CD4-positive, alpha-beta T cell treated with Interleukin-4 for 1 hour (primary cell): ENCODE data around the gene GTF3C6.
"Not testable (repeated sequence)": the region's sequence is repeated elsewhere in the genome, so short reads cannot be mapped to it uniquely, and the experiment has no call there.

Source experiments
- DNase-seq, 2 donors: peaks; one replicate each; pipeline ENCODE4 v3.0.0-alpha.2; 2020 to 2022

The GTF3C6 gene, protein sequence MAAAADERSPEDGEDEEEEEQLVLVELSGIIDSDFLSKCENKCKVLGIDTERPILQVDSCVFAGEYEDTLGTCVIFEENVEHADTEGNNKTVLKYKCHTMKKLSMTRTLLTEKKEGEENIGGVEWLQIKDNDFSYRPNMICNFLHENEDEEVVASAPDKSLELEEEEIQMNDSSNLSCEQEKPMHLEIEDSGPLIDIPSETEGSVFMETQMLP

DNA sequence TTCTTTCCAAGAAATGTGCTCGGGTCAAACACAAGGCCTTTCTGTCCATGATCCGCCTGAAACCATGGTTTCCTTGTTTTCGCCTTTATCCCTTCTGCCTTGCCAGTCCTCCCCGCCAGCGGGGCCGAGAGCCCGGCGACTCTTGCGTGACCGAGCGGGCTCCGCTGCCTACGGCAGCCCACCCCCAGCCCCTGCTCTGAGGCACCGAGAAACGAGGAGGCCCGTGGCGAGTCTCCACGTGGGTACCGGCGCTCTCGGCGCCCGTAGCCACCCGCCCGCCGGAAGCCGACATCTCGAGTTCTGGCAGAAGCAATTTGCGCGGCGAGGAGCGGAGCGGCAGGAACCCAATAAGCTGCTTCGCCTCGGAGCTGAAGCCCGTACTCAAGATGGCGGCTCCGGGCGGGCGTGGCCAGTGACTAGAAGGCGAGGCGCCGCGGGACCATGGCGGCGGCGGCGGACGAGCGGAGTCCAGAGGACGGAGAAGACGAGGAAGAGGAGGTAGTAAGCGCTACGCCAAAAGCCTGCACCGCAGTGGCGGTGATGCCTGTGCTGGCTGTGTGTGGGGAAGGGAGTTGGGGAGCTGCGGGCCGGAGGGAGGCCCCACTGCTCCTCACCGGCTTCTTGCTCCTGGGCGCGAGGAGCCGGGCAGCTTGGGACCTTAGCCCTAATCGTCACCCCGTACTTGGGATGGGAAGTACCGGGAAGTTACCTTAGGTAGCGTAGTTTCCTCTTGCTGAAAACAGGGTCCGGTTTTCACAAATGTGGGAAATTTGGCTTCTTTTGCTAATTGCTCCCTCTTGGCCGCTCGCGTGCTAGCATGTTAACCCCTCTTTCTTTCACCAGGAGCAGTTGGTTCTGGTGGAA is at the start of gene GTF3C6:
Gene GTF3C6, plus strand, starts transcription at position 378 of the 864 bp plus-strand sequence. Its CDS starts 64 bp downstream, at position 442.
- DNase-seq: peak; percentile 93

DNA sequence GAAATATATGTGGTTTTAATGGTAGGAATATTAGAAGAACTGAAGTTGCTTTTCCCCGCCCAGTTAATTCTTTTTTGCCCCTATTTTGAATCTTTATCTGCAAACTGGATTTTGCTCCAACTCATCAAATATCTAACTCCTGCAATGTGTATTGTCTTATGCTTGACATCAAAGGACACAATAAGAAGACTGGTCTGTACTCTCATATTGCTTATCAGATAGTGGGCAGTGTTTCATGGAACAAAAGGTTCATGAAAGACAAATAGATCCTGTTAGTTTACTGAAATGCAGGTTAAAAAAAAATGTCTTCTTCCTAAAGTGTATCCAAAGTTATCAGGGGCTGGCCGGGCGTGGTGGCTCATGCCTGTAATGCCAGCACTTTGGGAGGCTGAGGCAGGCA is 27.7 kb upstream of the GTF3C6 start:
- DNase-seq: no peak

DNA sequence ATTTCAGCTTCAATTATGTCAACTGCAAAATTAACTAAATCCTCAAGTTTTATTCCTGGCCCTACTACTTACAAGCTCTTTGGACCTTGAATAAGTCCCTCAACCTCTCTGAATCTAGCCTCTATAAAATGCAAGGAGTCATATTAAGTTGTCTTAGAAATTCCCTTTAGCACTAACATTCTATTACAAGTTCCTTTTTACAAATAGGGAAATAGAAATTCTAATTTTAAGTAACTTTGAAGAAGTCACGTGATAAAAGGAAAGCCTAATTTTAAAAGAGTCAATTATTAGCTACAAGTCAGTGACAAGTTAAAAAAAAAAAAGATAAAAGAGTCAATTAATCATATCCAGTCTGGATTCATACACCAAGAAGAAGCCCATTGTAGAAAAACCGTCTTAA is 24.6 kb upstream of the GTF3C6 start:
- DNase-seq: no peak

DNA sequence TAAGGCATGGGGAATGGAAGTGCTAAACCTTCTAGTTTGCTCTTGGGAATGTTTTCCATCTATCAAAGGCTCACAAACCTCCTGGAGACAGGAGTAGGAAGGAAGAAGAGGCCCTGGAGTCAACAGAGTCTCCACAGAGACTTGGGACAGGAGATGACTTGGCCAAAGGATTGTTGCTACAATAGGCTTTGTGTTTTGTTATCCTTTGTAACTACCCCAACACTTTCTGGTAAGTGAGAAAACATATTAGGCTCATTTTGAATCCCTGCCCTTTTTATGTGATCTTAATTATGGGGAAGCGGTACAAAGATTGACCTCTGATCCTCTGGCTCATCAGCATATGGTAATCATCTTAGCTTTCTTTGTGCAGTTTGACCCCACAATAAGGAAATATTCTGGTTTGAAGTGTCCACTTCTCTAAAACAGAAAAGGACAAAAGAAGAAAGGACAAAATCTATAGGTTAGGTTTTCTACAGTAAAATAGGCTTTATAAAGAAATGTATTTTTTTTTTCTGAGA is 24.1 kb upstream of the GTF3C6 start:
- no peak for DNase-seq

DNA sequence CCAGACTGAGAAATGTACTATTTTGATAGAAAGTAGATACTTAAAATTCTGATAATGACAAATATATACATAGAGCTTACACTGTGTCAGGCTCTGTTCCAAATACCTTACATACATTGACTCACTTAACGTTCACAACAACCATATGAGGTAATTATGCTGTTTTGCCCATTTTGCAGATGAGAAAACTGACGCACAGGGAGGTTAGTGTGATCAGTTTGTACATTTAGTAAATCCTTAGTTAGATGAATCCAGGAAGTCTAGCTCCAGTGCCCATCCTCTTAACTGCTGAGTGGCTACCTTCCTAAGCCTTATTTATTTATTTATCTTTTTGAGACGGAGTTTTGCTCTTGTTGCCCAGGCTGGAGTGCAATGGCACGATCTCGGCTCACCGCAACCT is 23.3 kb upstream of the GTF3C6 start:
- DNase-seq: no peak

DNA sequence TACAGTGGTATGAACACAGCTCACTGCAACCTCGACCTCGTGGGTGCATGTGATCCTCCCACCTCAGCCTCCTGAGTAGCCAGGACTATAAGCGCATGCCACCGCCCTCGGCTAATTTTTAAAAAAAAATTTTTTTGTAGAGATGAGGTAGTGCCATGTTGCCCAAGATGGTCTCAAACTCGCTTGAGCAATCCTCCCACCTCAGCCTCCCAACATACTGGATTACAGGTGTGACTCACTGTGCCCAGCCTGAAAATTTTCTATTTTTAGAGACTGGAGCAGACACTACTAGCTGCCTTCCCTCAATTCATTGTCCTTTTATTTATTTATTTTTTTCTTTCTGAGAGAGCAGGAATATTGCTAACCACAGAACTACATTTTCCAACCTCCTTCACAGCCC is 20.3 kb upstream of the GTF3C6 start:
- no peak for DNase-seq

DNA sequence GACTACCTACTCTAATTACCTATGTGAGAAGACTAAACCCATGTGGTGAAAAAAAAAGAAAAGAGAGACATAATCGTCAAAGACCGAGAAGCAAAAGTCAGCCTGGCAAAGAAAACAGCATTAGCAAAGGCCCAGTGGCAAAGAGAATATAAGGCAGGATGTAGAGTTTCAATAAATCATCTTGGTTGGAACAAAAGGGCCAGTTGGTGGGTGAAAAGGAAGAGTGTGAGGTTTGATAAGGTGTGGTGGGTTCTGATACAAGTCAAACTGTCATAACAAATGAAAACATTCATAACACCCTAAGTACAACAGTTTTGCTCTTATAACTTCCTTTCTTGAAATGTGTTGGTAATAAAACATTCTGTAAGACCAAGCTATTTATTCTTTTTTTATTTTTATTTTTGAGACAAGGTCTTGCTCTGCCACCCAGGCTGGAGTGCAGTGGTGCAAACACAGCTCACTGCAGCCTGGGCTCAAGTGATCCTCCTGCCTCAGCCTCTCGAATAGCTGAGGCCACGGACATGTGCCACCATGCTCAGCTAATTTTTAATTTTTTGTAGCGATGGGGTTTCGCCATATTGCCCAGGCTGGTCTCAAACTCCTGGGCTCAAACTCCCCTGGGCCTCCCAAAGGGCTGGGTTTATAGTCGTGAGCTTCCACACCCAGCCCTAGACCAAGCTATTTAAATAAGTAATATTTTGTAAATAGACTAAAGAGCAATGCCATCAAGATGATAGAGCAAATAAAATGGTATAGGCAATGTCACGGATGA is 18.9 kb upstream of the GTF3C6 start:
- DNase-seq: no peak

DNA sequence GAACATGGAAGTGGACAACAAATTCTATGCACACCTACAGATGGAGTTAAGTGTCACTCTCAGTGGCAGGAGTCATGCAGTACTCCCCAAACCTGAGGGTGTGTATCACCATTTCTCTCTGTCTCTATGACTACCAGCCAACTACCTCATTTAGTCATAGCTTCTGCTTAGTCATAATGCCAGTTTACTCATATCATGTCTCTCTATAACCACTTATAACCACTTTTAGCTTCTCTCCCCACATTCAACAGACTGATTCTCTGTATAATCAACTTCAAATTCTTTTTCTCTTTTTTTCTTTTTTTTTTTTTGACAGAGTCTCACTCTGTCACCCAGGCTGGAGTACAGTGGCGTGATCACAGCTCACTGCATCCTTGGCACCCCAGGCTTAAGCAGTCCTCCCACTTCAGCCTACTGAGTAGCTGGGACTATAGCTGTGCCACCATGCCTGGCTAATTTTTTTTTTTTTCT is 13.8 kb upstream of the GTF3C6 start:
- DNase-seq: peak; percentile 46 to 57

DNA sequence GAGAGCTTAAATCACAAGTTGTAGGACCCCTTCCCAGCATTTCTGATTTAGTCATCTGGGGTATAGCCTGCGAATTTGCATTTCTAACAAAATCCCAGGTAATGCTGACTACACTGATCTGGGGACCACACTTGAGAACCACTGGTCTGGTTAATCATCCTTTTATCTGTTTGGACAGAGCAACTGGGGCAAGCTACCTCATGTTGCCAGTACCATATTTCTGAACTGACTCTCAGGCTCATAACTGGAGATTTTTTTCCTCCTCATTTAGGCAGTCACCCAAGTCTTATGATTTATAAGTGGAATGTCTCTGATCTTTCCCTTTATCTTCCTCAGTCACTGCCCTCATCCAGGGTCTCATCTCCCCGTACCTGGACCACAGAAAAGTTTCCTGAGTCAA is 12.0 kb upstream of the GTF3C6 start:
- DNase-seq: no peak

DNA sequence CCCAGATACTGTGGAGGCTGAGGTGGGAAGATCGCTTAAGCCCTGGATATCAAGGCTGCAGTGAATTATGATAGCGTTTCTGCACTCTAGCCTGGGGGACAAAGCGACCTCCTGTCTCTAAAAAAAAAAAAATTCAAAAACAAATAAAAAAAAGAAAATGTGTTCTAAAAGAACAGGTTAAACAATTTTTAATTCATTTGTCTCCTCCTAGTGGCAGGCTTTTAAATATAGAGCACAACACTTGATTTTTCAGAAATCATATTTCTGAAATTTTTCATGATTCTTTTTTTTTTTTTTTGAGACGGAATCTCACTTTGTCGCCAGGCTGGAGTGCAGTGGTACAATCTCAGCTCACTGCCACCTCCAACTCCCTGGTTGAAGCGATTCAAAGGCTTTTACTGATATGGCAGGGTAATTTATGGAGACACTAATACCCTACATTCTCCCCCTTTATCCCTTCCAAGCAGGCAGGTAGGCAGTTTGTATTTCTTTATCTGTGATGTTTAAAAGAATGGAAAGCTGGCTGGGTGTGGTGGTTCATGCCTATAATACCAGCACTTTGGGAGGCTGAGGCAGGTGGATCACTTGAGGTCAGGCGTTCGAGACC is 8.7 kb upstream of the GTF3C6 start:
- DNase-seq: peak in 1 of 2 donors; percentile 63

DNA sequence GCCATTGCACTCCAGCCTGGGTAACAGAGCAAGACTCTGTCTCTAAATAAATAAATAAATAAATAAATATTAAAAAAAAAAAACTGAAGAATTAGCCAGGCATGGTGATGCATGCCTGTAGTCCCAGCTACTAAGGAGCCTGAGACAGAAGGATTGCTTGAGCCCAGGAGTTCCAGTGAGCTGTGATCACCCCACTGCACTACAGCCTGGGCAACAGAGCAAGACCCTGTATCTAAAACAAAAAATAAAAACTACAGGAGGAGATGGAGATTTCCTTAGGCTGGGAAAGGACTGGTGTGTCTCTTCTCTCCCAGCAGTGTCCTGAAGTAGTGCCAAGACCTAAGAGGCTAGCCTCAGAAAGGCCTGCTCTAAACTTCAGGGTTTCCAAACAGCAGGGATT is 8.1 kb upstream of the GTF3C6 start:
- DNase-seq: no peak

DNA sequence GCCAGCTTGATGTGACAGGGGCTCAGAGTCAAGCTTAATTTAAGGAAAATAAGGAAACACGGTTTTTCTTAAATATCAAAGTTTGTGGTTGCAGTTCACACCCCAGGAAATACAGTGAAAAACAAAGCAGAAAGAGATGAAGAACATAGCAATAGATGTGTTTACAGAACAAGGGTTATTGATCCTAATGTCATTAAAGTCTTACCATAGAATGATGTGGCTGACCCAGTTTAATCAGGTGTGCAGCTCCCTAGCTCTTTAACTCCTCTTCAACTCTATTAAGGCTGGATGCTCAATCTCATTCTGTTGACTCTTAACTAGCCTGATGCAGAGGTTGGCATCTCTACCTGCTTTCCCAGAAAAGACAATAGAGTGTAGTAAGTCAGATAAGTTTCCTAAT is 7.5 kb upstream of the GTF3C6 start:
- DNase-seq: no peak

DNA sequence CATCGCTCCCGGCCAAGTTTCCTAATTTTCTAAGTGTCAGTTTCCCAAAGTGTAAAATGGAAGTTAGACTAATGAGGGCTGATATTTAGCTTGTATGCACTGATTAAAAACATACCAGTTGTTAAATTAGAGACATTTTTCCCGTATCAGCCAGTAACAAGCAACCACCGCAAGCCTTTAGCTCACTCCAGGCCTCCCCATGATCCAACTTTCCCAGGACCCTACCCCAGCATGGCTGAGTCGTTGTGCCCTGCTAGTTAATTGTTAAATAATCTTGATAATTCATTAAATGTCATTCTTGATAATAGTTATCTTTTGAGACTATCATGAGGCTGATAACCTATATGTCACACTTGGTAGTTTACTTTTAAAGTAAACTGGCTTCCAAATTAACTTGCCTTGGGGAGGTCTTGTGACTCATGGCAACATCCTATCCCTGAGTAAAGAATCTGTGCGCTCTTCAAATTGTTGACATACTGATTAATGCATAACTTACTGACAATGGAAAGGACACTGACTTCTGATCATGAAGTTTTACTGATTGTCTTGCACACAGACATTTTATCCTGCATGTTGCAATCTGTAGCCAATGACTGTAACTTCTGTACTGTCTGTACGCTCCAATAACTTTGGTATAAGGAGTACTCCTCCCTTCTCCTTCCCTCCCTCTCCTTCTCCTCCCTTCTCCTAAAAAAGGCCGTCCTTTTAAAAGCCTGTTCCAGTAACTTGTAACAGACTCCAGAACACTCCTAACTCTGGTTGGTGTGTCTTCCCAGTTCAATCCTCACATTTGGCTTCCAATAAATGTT is 6.3 kb upstream of the GTF3C6 start:
- DNase-seq: no peak

DNA sequence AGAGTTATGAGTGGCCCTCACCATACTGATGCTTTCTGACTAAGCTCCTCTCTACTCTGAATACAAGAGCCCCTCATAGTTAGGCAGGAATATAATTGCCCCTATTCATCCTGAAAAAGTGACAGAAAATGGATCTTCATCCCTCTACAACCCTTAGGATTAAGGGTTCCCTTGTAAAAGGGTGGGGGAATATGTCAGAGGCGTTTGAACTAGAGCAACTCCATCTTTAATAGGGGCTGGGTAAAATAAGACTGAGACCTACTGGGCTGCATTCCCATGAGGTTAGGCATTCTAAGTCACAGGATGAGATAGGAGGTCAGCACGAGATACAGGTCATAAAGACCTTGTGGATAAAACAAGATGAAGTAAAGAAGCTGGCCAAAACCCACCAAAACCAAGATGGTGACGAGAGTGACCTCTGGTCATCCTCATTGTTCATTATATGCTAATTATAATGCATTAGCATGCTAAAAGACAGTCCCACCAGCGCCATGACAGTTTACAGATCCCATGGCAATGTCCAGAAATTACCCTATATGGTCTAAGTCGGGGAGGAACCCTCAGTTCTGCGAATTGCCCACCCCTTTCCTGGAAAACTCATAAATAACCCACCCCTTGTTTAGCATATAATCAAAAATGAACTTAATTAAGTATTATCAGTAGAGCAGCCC is 4.7 kb upstream of the GTF3C6 start:
- no peak for DNase-seq

DNA sequence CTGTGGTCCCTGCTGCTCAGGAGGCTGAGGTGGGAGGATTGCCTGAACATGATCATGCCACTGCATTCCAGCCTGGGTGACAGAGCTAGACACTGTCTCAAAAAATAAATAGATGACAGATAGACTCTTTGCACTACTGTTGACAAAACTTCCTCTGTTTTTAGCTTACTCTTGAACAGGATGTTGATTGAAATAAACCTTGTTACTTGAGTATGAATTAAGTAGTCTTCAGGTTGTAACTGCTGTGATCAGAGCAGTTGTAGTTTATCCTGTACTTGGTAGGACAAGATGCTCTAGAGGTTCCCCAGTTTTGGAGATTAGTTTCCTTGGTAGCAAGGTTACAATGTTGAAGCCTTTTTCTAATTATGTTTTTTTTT is 1.5 kb downstream of the GTF3C6 start:
- no peak for DNase-seq

DNA sequence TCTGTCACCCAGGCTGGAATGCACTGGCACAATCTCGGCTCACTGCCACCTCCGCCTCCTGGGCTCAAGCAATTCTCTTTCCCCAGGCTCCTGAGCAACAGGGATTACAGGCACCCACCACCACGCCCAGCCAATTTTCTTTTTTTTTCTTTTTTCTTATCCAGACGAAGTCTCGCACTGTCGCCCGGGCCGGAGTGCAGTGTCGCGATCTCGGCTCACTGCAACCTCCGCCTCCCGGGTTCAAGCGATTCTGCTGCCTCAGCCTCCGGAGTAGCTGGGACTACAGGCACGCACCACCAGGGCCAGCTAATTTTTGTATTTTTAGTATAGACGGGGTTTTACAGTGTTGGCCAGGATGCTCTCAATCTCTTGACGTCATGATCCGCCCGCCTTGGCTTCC is 4.1 kb downstream of the GTF3C6 start:
- DNase-seq: not testable (repeated sequence)

DNA sequence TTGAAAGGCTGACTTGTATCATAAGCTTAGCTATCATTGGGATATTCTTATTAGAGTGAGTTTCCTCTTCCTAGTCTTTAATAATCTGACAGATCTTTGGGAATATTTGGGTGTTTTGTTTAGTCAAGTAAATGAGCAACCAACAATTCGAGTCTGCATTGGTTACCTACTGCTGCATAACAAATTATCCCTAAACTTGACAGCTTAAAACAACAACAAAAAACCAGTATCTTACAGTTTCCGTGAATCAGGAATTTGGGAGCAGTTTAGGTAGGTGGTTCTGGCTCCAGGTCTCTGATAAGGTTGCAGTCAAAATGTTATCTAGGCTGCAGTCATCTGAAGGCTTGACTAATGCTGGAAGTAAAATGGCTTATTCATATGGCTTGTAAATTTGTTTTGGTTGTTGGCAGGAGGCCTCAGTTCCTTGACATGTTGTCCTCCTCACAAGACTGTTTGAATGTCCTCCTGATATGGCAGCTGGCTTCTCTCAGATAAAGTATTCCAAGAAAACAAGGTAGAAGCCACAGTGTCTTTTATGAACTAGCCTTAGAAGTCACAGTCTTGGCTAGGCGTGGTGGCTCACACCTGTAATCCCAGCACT is 7.2 kb downstream of the GTF3C6 start:
- DNase-seq: no peak

DNA sequence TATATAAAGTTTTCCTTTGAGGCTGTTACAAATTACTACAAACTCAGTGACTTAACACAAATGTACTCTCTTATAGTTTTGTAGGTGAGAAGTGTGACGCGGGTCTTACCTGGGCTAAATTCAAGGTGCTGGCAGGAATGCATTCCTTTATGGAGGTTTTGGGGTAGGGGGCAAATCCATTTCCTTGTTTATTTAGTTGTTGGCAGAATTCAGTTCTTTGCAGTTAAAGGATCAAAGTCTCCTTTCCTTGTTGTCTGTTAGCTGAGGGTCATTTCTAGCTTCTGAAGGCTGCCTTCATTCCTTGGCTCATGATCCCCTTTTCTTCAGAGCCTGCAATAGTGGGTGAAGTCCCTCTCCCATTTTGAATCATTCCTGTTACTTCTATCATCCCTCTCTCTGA is 10.2 kb downstream of the GTF3C6 start:
- DNase-seq: not testable (repeated sequence)

DNA sequence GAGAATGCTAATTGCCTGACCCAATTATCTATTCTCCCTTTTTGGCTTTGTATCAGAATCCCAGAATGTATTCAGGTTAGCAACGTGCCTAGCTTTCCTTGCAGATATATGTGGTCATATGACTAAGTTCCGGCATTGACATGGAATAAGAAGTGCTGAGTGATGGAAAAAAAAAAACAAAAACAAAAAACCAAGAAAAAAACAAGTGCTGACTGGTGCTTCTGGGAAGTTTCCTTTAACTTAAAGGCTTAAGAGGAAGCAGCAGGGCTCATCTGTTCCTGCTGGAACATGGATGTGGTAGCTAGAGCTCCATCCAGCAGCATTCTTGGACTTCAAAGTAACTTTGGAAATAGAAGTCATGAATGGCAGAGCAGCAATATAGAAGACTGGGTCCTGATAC is 13.0 kb downstream of the GTF3C6 start:
- DNase-seq: no peak

DNA sequence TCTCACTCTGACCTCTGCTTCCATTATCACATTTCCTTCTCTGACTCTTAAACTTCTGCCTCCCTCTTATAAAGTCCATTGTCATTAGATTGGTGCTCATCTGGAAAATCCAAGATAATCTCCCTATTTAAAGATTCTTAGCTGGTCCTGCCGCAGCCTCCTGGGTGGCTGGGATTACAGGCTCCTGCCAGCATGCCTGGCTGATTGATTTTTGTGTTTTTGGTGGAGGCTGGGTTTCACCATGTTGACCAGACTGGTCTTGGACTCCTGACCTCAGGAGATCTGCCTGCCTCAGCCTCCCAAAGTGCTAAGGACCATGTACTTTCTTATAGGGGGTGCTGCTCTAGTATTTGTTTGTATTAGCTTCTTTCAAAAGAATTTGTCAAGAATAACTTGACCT is 18.1 kb downstream of the GTF3C6 start:
- DNase-seq: no peak

DNA sequence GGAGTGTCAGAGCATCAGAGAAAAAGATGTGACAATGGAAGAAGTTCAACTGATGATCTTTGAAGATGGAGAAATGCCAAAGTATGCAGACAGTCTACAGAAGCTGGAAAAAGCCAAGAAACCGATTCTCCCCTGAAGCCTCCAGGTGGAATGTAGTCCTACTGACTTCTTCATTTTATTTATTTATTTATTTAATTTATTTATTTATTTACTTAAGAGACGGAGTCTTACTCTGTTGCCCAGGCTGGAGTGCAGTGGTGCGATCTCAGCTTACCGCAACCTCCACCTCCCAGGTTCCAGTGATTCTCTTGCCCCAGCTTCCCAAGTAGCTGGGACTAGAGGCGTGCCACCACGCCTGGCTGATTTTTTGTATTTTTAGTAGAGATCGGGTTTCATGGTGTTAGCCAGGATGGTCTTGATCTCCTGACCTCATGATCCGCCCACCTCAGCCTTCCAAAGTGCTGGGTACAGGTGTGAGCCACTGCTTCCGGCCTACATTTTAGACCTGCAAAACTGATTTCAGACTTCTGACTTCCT is 21.1 kb downstream of the GTF3C6 start:
- peak in 1 of 2 donors; percentile 30 for DNase-seq
